Measurements from ENCODE around the gene CUBN. TPM values are rescaled to one million over a fixed set of nuclear protein-coding genes. Genes with fewer than 3 reads are reported as not detected.

CUBN gene
- polyA plus RNA-seq, 1 donor: 276 TPM

- no peak for DNase-seq
Observed at GRCh38 chr10:16788778-16789177, 340.8 kb downstream of the CUBN start.

GRCh38 chr10:16788125-16788524, 341.5 kb downstream of the CUBN start:
- no peak for DNase-seq

- no peak for DNase-seq
Observed at GRCh38 chr10:16787361-16787791, 342.2 kb downstream of the CUBN start.

- no peak for DNase-seq
Observed at GRCh38 chr10:16780338-16780880, 349.2 kb downstream of the CUBN start.

- DNase-seq: no peak
Observed at GRCh38 chr10:16779384-16779915, 350.2 kb downstream of the CUBN start.

GRCh38 chr10:16777473-16778370, 351.9 kb downstream of the CUBN start:
- DNase-seq: peak; percentile 72

DNA sequence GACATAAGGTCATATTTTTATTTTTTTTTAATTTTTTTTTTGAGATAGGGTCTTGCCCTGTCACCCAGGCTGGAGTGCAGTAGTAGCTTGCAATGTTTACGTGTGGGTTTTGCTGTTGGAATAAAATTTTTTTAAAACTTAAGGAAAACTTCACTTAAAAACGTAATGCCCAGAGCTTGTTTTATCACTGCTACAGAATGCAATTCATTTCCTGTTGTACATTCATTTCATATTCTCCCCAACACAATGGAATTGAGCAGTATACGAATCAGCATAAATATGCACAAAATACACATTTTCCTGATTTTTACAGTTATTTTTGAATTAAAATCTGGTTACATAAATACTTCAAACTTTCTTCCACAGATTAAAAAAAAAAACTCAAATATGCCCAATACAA, 352.7 kb downstream of the CUBN start:
- no peak for DNase-seq

Other genes starting within 250 kb of the CUBN start
- 16.9 TPM for gene TRDMT1, start 71.9 kb upstream of the CUBN start, polyA plus RNA-seq (ENCODE audit: insufficient read length)
- 1,231 TPM for gene VIM, start 98.4 kb upstream of the CUBN start, polyA plus RNA-seq (ENCODE audit: insufficient read length)

Data from left kidney (tissue), 2 donors.